HepG2 (cell line): Measurements from ENCODE around the gene EPB41L4A. TPM values are rescaled to one million over a fixed set of nuclear protein-coding genes. Genes with fewer than 3 reads are reported as not detected.

ENCODE experiments used
- ATAC-seq: fragments of 200-7000 bp; cut with Tn5 transposase; 3 replicates; pipeline ENCODE4 v1.9.1; 2020; ENCODE audit warnings: mild to moderate bottlenecking, moderate library complexity
- BruUV-seq: library from RNA; stranded (reverse); fragments of 400-500 nt; replicated peaks from 2 replicates; lab custom pipeline; 2021; lab: Mats Ljungman, UMichigan
- CTCF ChIA-PET: fragments of 300-600 bp; formaldehyde crosslinking; extraction: SDS; loops from one replicate; lab custom pipeline; 2021; ENCODE audit warnings: low total read pairs, inconsistent platforms, low intra/inter-chr PET ratio; lab: Yijun Ruan, JAX
- POLR2A ChIA-PET: fragments of 350-600 bp; sonication (Branson Sonifier 250); formaldehyde crosslinking; loops from one replicate; lab custom pipeline; 2020; ENCODE audit warnings: antibody characterized with exemption, inconsistent platforms; lab: Yijun Ruan, JAX
- DNase-seq: peaks from one replicate; pipeline ENCODE4 v3.0.0-alpha.2; 2015; ENCODE audit warnings: low spot score
- FAIRE-seq: peaks from 3 replicates; lab custom pipeline; 2011; peaks lifted over from hg19 to GRCh38; lab: Jason Lieb, UNC
- H2AFZ ChIP-seq: one replicate; pipeline ENCODE4 v1.6.1; 2011; ENCODE audit warnings: low read length, inconsistent platforms
- H3K27ac ChIP-seq: fragments of 300-600 bp; 3 replicates; pipeline ENCODE4 v1.8.0; 2011; ENCODE audit warnings: mixed run types, mild to moderate bottlenecking, mixed read lengths, low read length, inconsistent platforms; ENCODE audit not compliant: insufficient read depth; ENCODE audit errors: extremely low read length
- H3K27me3 ChIP-seq, 2 experiments: fragments of 200-600 bp in 1 of 2; 2 replicates in 1 of 2; 3 replicates in 1 of 2; pipeline versions ENCODE4 v1.6.0 to v1.8.0; 2011; ENCODE audit warnings: low read length in 2 of 2, mild to moderate bottlenecking in 2 of 2, moderate library complexity in 2 of 2, inconsistent platforms in 1 of 2; ENCODE audit not compliant: insufficient read depth in 2 of 2, control insufficient read depth in 1 of 2
- H3K36me3 ChIP-seq, 2 experiments: fragments of 200-600 bp in 1 of 2; replicated peaks in 1 of 2; 2 replicates in 1 of 2; 3 replicates in 1 of 2; pipeline versions ENCODE4 v1.5.1 to v1.8.0; 2011; ENCODE audit warnings: low read length in 2 of 2, inconsistent platforms in 1 of 2; ENCODE audit not compliant: insufficient read depth in 2 of 2, control insufficient read depth in 1 of 2
- H3K4me1 ChIP-seq: 2 replicates; pipeline ENCODE4 v1.5.1; 2012; ENCODE audit warnings: low read length, inconsistent platforms; ENCODE audit not compliant: insufficient read depth
- H3K4me2 ChIP-seq: 2 replicates; pipeline ENCODE4 v1.6.0; 2011; ENCODE audit warnings: low read depth, low read length, inconsistent platforms
- H3K4me3 ChIP-seq, 3 experiments: fragments of 200-600 bp in 1 of 3; sonication (generic), shearing (Covaris generic) in 1 of 3; replicated peaks in 1 of 3; 2 replicates each; pipeline ENCODE4 v1.5.1; 2011 to 2016; ENCODE audit warnings: low read length in 3 of 3, inconsistent platforms in 2 of 3, low read depth in 2 of 3, mild to moderate bottlenecking in 2 of 3, control low read depth in 1 of 3, mixed read lengths in 1 of 3; ENCODE audit not compliant: insufficient read depth in 1 of 3
- H3K79me2 ChIP-seq: one replicate; pipeline ENCODE4 v1.6.1; 2011; ENCODE audit warnings: low read length, inconsistent platforms; ENCODE audit not compliant: insufficient read depth
- H3K9ac ChIP-seq: 2 replicates; pipeline ENCODE4 v1.6.0; 2011; ENCODE audit warnings: mild to moderate bottlenecking, low read depth, low read length, inconsistent platforms; ENCODE audit not compliant: insufficient read depth
- H3K9me3 ChIP-seq: 2 replicates; pipeline ENCODE4 v1.5.1; 2012; ENCODE audit warnings: mild to moderate bottlenecking, low read length
- H4K20me1 ChIP-seq: 2 replicates; pipeline ENCODE4 v1.6.0; 2011; ENCODE audit warnings: inconsistent platforms, mild to moderate bottlenecking, low read length, moderate library complexity; ENCODE audit not compliant: insufficient read depth
- ARHGAP35 ChIP-seq: sonication (generic); formaldehyde crosslinking; IDR thresholded peaks from 2 replicates; pipeline ENCODE4 v1.9.0; 2022; ENCODE audit warnings: mild to moderate bottlenecking, inconsistent platforms, moderate library complexity, missing genetic modification reagents, borderline replicate concordance
- CEBPG ChIP-seq: IDR thresholded peaks from 2 replicates; pipeline ENCODE4 v1.6.1; 2016
- SIN3B ChIP-seq: fragments of 150-350 bp; IDR thresholded peaks from 2 replicates; pipeline ENCODE4 v1.6.1; 2014; ENCODE audit warnings: low read length
- ZNF577 ChIP-seq: sonication (generic); formaldehyde crosslinking; IDR thresholded peaks from 2 replicates; pipeline ENCODE4 v1.4.0; 2020; ENCODE audit warnings: mild to moderate bottlenecking, low read depth, missing genetic modification reagents, borderline replicate concordance
- WGBS: methylation state at CpG from one replicate; pipeline ENCODE4 v1.1.6; 2017; ENCODE audit warnings: low lambda C conversion rate; 5-methylcytosine and 5-hydroxymethylcytosine counted together
- in situ Hi-C: cut with HindIII; loops from 2 replicates; pipeline ENCODE4 v1.10.0; 2017; ENCODE audit warnings: low pct_unique_long_range_greater_than_20kb; ENCODE audit not compliant: extremely low pct_ligation_motif_present
- intact Hi-C: fragments of 100-400 bp; cut with micrococcal nuclease; formaldehyde crosslinking; loops from one replicate; pipeline ENCODE4 v1.10.0; 2022; ENCODE audit not compliant: unreplicated experiment
- polyA plus RNA-seq, 8 experiments: library from polyadenylated mRNA; depleted of rRNA in 3 of 8; stranded (reverse) in 7 of 8; unstranded in 1 of 8; fragments of >200 nt; fragmentation: Illumina TruSeq in 4 of 8; extraction: Trizol in 4 of 8; gene quantifications; 2 replicates each; pipeline versions ENCODE4 v1.2.1 to v1.2.3, GENCODE V29; 2011 to 2016; ENCODE audit warnings: low read depth in 4 of 8, missing spikeins in 1 of 8, mixed read lengths in 1 of 8; ENCODE audit not compliant: insufficient read depth in 1 of 8
- total RNA-seq, 5 experiments: library from RNA; depleted of rRNA; stranded (reverse); fragments of >200 nt; fragmentation: Illumina TruSeq; extraction: Trizol; gene quantifications; 2 replicates each; pipeline ENCODE4 v1.2.3, GENCODE V29; 2016; ENCODE audit warnings: low read depth in 1 of 5
- TF ChIP-seq, protein P1 (sequence below): sonication (generic); formaldehyde crosslinking; IDR thresholded peaks from 2 replicates; pipeline ENCODE4 v1.5.0; 2020; ENCODE audit warnings: missing genetic modification reagents
- TF ChIP-seq, protein P2 (sequence below): sonication (generic); formaldehyde crosslinking; IDR thresholded peaks from 2 replicates; pipeline ENCODE4 v1.4.0; 2020; ENCODE audit warnings: missing genetic modification reagents

Gene EPB41L4A
- total and polyA plus RNA-seq, 2 of the 13 experiments (the other 11 are each of a cell fraction or from before 2014, with no cell fraction given) = 0.07 TPM; not detected in 1

DNA sequence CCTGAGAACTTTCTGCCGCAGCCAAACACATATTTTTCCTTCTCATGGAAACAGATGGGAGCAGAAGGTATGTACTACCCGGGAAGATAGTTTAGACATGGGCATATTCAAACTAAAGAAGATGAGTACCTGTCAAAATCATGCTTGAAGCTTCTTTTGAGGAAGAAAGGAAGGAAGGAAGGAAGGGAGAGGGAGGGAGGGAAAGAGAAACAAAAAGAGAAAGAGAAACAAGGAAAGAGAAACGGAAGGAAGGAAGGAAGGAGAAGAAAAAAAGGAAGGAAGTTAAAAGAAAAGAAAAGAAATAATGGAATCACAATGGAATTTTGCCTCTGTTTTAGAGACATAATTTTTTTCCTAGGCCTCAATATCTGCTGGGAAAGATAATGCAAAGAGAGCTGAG lies 34.6 kb downstream of the EPB41L4A start (continued):
- TF ChIP-seq ARHGAP35 (CRISPR knock-in tag) = no peak
- TF ChIP-seq CEBPG (CRISPR knock-in tag) = no peak

DNA sequence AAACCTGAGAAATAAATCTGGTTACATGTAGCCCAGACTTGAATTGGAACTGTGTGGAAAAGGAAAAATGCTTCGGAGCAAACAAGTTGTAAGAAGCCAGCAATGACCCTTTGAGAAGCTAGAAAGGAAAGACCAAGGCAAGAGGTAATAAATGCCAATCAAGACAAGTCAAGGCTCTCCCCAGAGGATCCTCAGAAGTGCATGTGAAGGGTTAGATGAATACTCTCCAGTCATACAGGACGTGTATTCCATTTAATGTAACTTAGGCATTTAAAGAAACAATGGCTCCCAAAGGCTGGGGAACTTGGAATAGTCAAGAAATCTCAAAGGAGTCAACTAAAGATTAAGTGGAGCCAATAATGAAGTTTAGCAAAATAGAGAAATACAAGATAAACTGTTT lies 36.2 kb downstream of the EPB41L4A start:
- no peak overlapping the region for H3K9ac ChIP-seq
- 0% methylated on average over 2 of the region's 2 CpGs for WGBS
- H3K27ac ChIP-seq = no peak overlapping the region
- no TSS peak for BruUV-seq
- H3K36me3 ChIP-seq = no peaks in the 10 kb centered on the region
- no peak overlapping the region for H3K4me3 ChIP-seq
- no peak overlapping the region for H2AFZ ChIP-seq
- TF ChIP-seq ZNF577 (CRISPR knock-in tag) = no peak
- FAIRE-seq (no peak), ATAC-seq (no peak), DNase-seq (no peak)
- no peaks in the 10 kb centered on the region; a peak in 1 of 5 replicates for H3K27me3 ChIP-seq
- ChIA-PET POLR2A (no interaction called here), CTCF (no interaction called here)
- in situ Hi-C loops (no loop called here), intact Hi-C loops (no loop called here)
- no peak overlapping the region for H3K4me2 ChIP-seq
- no peaks in the 10 kb centered on the region for H3K9me3 ChIP-seq
- no peaks in the 10 kb centered on the region for H3K4me1 ChIP-seq
- no peaks in the 10 kb centered on the region for H4K20me1 ChIP-seq
- no peaks in the 10 kb centered on the region for H3K79me2 ChIP-seq

DNA sequence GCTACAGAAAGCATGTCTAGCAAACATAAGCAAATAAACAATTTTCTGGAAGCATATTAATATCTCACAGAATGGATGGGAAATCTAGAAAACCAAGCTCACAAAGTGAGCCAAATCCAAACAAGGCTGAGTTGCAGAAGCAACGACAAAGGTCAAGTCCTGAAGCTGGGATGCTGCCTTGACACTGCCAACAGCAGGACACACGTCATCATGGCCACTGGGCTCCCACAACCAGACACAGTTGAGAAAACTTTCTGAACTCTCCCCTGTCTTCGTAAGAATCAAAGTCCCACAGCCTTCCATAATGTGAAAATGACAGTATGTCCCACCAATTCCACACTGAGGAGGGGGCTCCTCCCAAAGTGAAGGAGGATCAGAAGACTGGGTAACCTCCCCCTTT lies 37.6 kb downstream of the EPB41L4A start:
- intact Hi-C loops (no loop called here), in situ Hi-C loops (no loop called here)
- Histone ChIP-seq H3K4me2 (no peak overlapping the region), H4K20me1 (no peaks in the 10 kb centered on the region), H3K36me3 (no peaks in the 10 kb centered on the region), H3K4me3 (no peak overlapping the region), H3K9me3 (no peaks in the 10 kb centered on the region), H3K27me3 (no peaks in the 10 kb centered on the region), H3K9ac (no peak overlapping the region), H3K79me2 (no peaks in the 10 kb centered on the region), H3K4me1 (no peaks in the 10 kb centered on the region), H2AFZ (no peak overlapping the region), H3K27ac (no peak overlapping the region)
- ChIA-PET CTCF (no interaction called here), POLR2A (no interaction called here)
- FAIRE-seq (no peak), DNase-seq (no peak), ATAC-seq (no peak)
- no TSS peak for BruUV-seq
- WGBS = 5% methylated on average over 3 of the region's 3 CpGs
- TF ChIP-seq, protein P1, sequence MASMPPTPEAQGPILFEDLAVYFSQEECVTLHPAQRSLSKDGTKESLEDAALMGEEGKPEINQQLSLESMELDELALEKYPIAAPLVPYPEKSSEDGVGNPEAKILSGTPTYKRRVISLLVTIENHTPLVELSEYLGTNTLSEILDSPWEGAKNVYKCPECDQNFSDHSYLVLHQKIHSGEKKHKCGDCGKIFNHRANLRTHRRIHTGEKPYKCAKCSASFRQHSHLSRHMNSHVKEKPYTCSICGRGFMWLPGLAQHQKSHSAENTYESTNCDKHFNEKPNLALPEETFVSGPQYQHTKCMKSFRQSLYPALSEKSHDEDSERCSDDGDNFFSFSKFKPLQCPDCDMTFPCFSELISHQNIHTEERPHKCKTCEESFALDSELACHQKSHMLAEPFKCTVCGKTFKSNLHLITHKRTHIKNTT (CRISPR knock-in tag) = no peak
- no peak for TF ChIP-seq SIN3B
- TF ChIP-seq, protein P2, sequence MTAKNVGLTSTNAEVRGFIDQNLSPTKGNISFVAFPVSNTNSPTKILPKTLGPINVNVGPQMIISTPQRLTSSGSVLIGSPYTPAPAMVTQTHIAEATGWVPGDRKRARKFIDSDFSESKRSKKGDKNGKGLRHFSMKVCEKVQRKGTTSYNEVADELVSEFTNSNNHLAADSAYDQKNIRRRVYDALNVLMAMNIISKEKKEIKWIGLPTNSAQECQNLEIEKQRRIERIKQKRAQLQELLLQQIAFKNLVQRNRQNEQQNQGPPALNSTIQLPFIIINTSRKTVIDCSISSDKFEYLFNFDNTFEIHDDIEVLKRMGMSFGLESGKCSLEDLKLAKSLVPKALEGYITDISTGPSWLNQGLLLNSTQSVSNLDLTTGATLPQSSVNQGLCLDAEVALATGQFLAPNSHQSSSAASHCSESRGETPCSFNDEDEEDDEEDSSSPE (CRISPR knock-in tag) = no peak
